ENCODE data around the gene FER. TPM values are rescaled to one million over a fixed set of nuclear protein-coding genes. Genes with fewer than 3 reads are reported as not detected.
A peak's percentile ranks its signal among the peaks of the same experiment; 100 is the strongest.

FER gene
- total and polyA plus RNA-seq, 2 of the 13 experiments (the other 11 are each of a cell fraction or from before 2014, with no cell fraction given), result 7.9 to 29.0 TPM

DNA sequence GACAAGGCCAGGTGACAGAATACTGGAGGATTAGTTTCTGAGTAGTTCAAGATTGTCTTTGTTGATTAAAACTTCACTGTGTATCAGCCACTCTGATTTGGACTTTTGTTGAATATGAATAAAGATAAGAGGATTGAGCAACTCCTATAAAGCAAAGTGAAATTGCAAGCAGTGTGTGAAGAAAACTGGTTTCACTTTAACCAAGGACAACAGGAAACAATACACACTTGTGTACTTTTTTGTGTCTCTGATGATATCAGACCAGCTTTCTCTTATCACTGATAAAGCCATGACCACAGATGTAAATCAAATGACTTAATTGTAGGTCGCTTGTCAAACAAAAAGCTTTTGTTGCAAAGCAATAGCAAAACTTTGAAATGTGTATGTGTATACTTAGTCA is 268.6 kb downstream of the FER start:
- Histone ChIP-seq H3K79me2 (ENCODE audit: insufficient read depth, low read length) (no peaks in the 10 kb centered on the region), H3K4me2 (ENCODE audit: low read depth, low read length) (no peak overlapping the region), H3K4me1 (ENCODE audit: insufficient read depth, low read length) (peaks cover 7% of the 10 kb centered on the region; the same call in 1 of the 2 replicates), H3K9ac (ENCODE audit: insufficient read depth, low read depth, low read length) (no peak overlapping the region), H3K27me3 (ENCODE audit: control insufficient read depth in 1 of 2, insufficient read depth in 2 of 2, low read length in 2 of 2) (no peaks in the 10 kb centered on the region), H3K9me3 (ENCODE audit: low read length) (no peaks in the 10 kb centered on the region), H3K4me3 (replicated peaks in 1 of 3; ENCODE audit: insufficient read depth in 1 of 3, low read depth in 2 of 3, low read length in 3 of 3) (no peak overlapping the region), H3K36me3 (replicated peaks in 1 of 2; ENCODE audit: control insufficient read depth in 1 of 2, insufficient read depth in 2 of 2, low read length in 2 of 2) (no peaks in the 10 kb centered on the region), H2AFZ (ENCODE audit: low read length) (no peak overlapping the region), H4K20me1 (ENCODE audit: insufficient read depth, low read length) (no peaks in the 10 kb centered on the region), H3K27ac (ENCODE audit: extremely low read length, insufficient read depth, low read length) (no peak overlapping the region)
- ChIA-PET CTCF (ENCODE audit: low intra/inter-chr PET ratio, low total read pairs) (no interaction called here), POLR2A (no interaction called here)
- in situ Hi-C loops (cut with HindIII; ENCODE audit: extremely low pct_ligation_motif_present, low pct_unique_long_range_greater_than_20kb) (no loop called here), intact Hi-C loops (cut with micrococcal nuclease; ENCODE audit: unreplicated experiment) (no loop called here)
- WGBS (ENCODE audit: low lambda C conversion rate), result 85% methylated on average over 1 of the region's 1 CpG
- no TSS peak for BruUV-seq (replicated peaks)
- no peak for ATAC-seq
- FAIRE-seq, result no peak
- DNase-seq (ENCODE audit: low spot score), result peak; percentile 20
- TF ChIP-seq STAT5B (CRISPR knock-in tag; IDR thresholded peaks at IDR 0.05) (no peak), ZNF879 (CRISPR knock-in tag; IDR thresholded peaks at IDR 0.05) (no peak), CEBPB (IDR thresholded peaks at IDR 0.05; ENCODE audit: borderline replicate concordance, low read depth, low read length) (peak; percentile 43; the same call in 1 of the 2 replicates), CBX1 (IDR thresholded peaks at IDR 0.05; ENCODE audit: low read depth) (no peak), SOX6 (IDR thresholded peaks at IDR 0.05) (no peak), SOX6 (CRISPR knock-in tag; IDR thresholded peaks at IDR 0.05) (peak; percentile 24; the same call in 1 of the 2 replicates), CEBPG (CRISPR knock-in tag; IDR thresholded peaks at IDR 0.05) (0 out of 2 replicates have a peak, but pooled peaks have one; percentile 30), PHF20 (CRISPR knock-in tag; IDR thresholded peaks at IDR 0.05) (no peak), ZNF816 (CRISPR knock-in tag; IDR thresholded peaks at IDR 0.05; ENCODE audit: borderline replicate concordance) (no peak), PAXIP1 (CRISPR knock-in tag; conservative IDR thresholded peaks at IDR 0.05) (no peak), MED8 (CRISPR knock-in tag; IDR thresholded peaks at IDR 0.05; ENCODE audit: insufficient replicate concordance) (no peak), RARG (CRISPR knock-in tag; IDR thresholded peaks at IDR 0.05; ENCODE audit: low read depth) (no peak), ZNF605 (CRISPR knock-in tag; IDR thresholded peaks at IDR 0.05) (no peak), CREBL2 (CRISPR knock-in tag; IDR thresholded peaks at IDR 0.05; ENCODE audit: borderline replicate concordance) (no peak)
- TF ChIP-seq, protein P1, sequence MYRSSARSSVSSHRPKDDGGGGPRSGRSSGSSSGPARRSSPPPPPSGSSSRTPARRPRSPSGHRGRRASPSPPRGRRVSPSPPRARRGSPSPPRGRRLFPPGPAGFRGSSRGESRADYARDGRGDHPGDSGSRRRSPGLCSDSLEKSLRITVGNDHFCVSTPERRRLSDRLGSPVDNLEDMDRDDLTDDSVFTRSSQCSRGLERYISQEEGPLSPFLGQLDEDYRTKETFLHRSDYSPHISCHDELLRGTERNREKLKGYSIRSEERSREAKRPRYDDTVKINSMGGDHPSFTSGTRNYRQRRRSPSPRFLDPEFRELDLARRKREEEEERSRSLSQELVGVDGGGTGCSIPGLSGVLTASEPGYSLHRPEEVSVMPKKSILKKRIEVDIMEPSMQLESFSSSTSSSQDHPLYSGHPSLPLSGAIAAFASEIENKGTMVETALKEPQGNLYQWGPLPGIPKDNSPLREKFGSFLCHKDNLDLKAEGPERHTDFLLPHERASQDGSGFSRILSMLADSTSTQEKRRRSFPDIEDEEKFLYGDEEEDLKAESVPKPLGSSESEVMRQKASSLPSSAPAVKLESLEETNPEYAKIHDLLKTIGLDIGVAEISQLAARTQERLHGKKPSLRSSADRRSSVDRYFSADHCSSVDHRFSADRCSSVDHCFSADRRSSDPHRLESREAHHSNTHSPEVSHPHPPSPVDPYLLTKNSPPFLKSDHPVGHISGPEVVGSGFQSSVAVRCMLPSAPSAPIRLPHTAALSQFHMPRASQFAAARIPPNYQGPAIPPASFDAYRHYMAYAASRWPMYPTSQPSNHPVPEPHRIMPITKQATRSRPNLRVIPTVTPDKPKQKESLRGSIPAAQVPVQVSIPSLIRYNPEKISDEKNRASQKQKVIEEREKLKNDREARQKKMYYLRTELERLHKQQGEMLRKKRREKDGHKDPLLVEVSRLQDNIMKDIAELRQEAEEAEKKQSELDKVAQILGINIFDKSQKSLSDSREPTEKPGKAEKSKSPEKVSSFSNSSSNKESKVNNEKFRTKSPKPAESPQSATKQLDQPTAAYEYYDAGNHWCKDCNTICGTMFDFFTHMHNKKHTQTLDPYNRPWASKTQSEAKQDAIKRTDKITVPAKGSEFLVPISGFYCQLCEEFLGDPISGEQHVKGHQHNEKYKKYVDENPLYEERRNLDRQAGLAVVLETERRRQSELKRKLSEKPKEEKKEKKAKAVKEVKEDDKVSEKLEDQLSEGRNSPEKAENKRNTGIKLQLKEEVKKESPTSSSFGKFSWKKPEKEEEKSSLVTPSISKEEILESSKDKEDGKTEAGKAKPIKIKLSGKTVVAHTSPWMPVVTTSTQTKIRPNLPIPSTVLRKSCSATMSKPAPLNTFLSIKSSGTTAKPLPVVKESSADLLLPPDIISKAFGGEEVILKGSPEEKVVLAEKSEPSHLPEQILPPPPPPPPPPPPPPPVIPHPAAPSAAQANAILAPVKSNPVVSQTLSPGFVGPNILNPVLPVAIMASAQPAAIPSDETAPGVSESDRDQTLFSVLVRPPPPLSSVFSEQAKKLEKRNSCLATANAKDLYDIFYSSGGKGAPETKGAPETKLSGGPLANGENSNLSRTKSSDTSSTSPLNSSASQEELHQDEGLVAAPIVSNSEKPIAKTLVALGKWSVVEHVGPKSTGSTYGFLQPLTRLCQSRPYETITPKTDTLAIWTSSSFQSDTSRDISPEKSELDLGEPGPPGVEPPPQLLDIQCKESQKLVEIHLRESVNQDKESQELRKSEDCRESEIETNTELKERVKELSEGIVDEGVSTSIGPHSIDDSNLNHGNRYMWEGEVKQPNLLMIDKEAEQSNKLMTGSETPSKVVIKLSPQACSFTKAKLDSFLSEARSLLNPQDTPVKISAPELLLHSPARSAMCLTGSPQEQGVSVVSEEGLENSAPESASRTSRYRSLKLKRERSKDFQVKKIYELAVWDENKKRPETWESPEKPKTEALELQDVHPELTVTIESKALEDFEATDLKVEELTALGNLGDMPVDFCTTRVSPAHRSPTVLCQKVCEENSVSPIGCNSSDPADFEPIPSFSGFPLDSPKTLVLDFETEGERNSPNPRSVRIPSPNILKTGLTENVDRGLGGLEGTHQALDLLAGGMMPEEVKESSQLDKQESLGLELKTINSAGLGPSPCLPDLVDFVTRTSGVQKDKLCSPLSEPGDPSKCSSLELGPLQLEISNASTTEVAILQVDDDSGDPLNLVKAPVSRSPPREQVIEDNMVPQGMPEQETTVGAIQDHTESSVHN (CRISPR knock-in tag; IDR thresholded peaks at IDR 0.05), result no peak

All from HepG2 (cell line).